Amygdala (tissue), 56 donors: Measurements from ENCODE around the gene ARHGAP22.

Experiments used
- DNase-seq, 56 donors: peaks; one replicate each; lab custom pipeline; 2025; lab: John Stamatoyannopoulos, UW

ARHGAP22 gene

GRCh38 chr10:48594371-48594770 is 10.5 kb downstream of the ARHGAP22 start:
- DNase-seq, result no peak

- no peak for DNase-seq
Observed at GRCh38 chr10:48592346-48592745, 12.5 kb downstream of the ARHGAP22 start.

- no peak for DNase-seq
Observed at GRCh38 chr10:48590945-48591344, 13.9 kb downstream of the ARHGAP22 start.

GRCh38 chr10:48589266-48589665 is 15.6 kb downstream of the ARHGAP22 start:
- DNase-seq, result no peak

- DNase-seq, result no peak
Observed at GRCh38 chr10:48587819-48588218, 17.1 kb downstream of the ARHGAP22 start.

- no peak for DNase-seq
Observed at GRCh38 chr10:48587101-48587500, 17.8 kb downstream of the ARHGAP22 start.

GRCh38 chr10:48582970-48583369 is 21.9 kb downstream of the ARHGAP22 start:
- DNase-seq, result peak in 29 of 56 donors; percentile 17 to 73 (median 46)

- no peak for DNase-seq
Observed at GRCh38 chr10:48580236-48580635, 24.6 kb downstream of the ARHGAP22 start.

DNA sequence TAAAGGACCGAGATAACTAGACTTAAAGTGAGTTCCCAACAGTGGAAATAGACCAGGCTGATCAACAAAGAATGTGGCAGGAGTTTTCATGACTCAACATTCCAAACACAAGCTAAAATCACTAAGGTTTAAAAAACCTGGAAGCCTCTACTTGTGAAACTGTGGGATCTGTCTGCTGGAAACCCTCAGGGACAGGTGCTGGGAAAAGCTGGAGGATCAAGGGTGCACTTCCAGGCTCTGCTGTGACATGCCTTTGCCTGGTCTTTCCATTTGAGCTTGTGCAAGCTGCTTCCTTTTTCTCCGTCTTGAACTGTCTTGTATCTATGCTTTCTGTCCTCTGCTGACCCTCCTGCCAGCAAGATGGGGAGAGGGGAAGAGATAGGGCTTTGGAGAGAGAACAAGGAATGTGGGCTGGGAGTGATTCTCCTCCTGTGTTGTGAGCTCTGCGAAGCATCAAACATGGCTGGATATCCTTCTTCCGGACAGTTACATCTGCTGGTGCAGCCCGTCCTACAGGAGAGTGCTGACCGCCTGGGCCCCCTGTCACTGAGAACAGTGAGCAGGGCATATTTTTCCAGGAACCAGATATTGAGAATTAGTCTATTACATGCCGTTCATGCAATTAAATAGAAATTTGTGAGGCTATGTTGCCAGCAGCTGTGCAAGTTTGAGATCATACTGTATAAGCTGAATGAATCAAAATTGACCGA is 25.5 kb downstream of the ARHGAP22 start:
- DNase-seq, result no peak

- DNase-seq, result peak in 1 of 56 donors; percentile 39
Observed at GRCh38 chr10:48577158-48577557, 27.7 kb downstream of the ARHGAP22 start.

GRCh38 chr10:48576501-48576900 is 28.4 kb downstream of the ARHGAP22 start:
- DNase-seq, result no peak

DNA sequence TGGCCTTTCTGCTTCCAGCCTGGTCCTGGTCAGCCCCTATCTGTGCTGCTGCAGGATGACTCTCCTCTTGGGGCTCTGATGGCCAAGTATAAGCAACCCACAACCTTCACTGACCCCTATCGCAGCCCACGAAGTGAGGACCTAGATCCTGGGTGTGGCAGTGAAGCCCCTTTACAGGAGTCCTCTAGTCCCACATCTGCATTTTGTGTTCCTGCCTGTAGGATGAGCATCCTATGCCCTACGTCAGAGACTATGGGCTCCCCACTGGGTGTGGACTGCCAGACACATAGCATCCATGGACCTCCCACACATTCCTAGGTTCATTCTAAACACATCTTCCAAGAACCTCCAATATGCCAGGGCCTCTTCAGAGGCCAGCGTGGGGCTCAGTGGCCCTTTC is 29.0 kb downstream of the ARHGAP22 start:
- no peak for DNase-seq

DNA sequence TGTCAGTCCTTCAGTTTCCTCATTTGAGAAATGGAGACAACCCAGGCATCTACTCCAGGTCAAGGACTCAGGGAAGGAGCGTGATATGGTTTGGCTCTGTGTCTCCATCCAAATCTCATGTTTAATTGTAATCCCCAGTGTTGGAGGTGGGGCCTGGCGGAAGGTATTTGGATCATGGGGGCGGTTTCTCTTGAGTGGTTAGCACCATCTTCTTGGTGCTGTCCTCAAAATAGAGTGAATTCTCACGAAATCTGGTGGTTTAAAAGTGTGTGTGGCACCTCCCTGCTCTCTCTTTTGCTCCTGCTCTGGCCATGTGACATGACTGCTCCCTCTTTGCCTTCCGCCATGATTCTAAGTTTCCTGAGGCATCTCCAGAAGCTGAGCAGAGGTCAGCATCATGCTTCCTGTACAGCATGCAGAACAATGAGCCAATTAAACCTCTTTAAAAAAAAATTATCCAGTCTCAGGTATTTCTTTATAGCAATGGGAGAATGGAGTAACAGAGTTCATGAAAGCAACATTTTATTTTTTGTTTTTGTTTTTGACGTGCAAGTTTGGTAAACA is 30.0 kb downstream of the ARHGAP22 start:
- DNase-seq, result no peak

- no peak for DNase-seq
Observed at GRCh38 chr10:48574322-48574796, 30.5 kb downstream of the ARHGAP22 start.

- DNase-seq, result no peak
Observed at GRCh38 chr10:48573045-48573444, 31.8 kb downstream of the ARHGAP22 start.

DNA sequence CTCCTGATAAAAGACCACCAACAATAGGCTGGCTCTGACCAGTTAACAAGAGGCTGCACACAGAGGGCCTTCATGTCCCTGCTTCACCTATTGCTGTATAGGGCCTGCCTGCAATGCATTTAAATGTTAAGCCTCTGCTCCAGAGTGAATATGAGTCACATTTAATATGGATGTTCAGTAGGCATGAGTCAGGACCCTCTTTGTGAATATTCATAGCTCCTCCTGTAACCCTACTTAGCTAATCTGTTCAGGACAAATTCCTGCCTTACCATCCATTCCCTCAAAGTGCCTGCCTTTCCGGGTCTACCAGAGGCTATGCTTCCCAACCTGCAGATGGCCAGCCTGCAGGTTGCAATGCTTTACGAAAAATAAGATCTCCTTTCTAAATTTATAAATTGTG is 32.5 kb downstream of the ARHGAP22 start:
- DNase-seq, result no peak

DNA sequence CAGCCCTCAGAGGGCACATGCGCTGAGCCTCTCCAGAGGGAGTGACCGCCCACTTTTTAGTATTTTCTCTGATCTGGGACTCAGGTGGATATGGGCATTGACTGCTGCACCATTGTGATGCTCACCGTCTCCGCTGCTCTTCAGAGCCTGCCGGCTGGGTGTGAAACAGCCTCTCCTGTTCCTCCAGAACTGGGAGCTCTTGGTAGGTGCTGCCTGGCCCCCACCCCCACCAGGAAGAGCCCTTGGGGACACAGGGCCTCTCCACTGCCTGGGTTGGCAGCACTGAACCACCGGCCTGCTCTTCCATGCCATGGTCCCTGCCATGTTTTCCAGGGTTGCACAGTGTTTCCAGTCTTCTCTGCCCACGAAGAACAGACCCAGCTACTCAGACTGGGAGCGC is 36.3 kb downstream of the ARHGAP22 start:
- DNase-seq, result no peak

GRCh38 chr10:48568131-48568530 is 36.7 kb downstream of the ARHGAP22 start:
- DNase-seq, result no peak

GRCh38 chr10:48567346-48567745 is 37.5 kb downstream of the ARHGAP22 start:
- DNase-seq, result no peak

- DNase-seq, result no peak
Observed at GRCh38 chr10:48564466-48565160, 40.3 kb downstream of the ARHGAP22 start.

DNA sequence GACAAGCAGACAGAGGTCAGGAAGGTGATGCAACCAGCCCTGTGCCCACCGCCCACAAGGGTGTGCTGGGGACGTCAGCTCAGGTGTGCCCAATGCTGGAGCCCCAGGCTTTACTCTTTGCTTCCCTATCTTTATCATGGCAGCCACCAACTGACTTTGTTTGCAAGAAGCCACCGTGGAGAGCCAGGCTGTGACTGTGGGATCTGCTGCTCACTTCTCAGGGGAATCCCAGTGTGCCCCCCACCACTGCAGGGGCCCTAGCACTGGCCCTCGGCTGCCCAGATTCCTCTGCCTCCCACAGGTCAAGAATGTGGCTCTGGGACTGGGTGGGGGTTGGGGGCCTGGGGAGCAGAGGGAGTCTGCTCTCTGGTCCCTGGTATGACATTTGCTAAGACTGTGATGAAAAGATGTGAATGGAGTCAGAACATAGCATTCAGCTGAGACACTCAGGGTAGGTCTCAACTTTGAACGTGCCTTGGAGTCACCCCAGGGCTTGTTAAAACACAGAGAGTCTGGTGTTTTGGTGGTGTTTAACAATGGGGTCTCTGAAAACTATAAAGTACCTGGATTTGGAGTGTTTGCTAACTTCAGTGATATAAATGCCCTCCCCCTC is 47.3 kb downstream of the ARHGAP22 start:
- DNase-seq, result no peak
